SKM-1 treated with dmso at 0.1 percent for 144 hours (cell line): ENCODE measurements around the gene TNFRSF1A.
"Not testable (repeated sequence)": the region's sequence is repeated elsewhere in the genome, so short reads cannot be mapped to it uniquely, and the experiment has no call there.

Source experiments
- DNase-seq: peaks from one replicate; lab custom pipeline; 2025; ENCODE audit not compliant: unreplicated experiment; lab: John Stamatoyannopoulos, UW

TNFRSF1A gene

DNA sequence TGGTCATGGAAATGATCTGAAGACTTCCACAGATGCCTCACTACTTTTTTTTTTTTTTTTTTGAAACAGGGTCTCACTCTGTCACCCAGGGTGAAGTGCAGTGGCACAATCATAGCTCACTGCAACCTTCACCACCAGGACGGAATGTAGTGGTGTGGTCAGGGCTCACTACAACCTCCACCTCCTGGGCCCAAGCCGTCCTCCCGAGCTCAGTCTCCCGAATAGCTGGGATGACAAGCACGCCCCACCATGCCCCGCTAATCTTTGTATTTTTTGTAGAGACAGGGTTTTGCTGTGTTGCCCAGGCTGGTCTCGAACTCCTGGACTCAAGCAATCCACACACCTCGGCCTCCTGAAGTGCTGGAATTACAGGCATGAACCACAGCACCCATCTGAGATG, 3.3 kb downstream of the TNFRSF1A start:
- not testable (repeated sequence) for DNase-seq

DNA sequence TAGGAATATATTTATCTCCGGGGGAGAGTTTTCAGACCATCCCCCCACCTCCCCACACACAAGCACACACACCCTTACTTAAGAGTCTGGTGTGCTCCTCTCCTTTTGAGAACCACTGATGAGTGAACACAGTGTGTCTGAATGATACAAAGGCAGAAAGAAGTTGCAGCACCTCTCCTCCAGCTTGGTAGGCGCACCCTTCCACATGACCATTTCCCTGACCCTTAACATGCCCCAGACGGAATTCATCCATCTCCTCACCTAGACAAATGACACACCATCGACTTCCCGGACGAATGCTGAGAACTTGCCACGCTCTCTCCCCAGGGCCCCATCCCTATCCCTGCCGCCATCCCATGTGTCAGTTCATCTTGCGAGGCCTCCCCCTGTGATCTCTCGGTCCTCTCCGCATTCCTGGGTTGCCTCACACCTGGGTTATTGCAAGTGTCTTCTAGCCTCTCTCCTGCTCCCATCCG, 3.9 kb downstream of the TNFRSF1A start:
- DNase-seq, result no peak

DNA sequence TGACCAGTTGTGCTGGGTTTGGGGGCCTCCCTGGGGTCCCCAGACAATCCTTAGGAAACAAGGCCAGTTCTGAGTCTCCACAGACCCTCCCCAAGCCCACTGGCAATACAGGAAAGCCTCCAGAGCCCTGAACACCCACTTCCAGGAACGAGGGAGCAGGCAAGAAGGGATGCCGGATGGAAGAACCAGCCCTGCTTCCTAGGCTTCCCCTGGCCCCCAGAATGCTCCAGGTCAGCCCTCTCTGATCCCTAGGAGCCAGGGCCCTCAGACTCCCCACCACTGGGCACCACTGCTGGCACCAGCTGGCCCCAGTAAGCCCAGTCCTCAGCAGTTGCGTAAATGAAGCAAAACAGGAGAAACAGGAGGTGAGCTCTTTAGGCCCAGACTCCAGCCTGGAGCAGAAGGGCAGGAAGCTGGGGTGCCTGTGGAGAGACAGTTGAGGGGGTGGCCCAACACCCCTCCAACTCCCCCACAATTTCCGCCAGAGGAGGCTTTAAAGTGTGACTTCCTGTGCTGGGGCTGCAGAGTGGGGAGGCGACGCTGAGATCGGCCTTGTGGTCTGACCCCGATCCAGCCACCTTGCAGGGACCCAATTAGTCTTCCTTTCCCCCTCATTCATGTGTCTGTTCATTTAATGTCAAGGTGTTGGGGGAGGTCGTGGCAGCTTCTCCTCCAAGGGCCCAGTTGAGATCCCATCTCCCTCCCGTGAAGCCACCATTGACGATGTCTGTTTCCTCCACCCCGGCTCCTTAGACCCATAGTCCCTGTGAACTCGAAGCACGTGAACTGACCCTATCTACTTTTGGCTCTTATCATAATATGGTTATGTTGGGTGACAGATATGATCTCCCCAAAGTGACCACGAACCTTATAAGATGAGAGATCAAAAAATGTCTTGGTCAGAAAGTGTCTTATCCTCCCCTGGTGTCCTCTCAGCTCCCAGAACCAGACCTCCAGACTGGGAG, 4.7 kb downstream of the TNFRSF1A start:
- DNase-seq, result peak; percentile 16

DNA sequence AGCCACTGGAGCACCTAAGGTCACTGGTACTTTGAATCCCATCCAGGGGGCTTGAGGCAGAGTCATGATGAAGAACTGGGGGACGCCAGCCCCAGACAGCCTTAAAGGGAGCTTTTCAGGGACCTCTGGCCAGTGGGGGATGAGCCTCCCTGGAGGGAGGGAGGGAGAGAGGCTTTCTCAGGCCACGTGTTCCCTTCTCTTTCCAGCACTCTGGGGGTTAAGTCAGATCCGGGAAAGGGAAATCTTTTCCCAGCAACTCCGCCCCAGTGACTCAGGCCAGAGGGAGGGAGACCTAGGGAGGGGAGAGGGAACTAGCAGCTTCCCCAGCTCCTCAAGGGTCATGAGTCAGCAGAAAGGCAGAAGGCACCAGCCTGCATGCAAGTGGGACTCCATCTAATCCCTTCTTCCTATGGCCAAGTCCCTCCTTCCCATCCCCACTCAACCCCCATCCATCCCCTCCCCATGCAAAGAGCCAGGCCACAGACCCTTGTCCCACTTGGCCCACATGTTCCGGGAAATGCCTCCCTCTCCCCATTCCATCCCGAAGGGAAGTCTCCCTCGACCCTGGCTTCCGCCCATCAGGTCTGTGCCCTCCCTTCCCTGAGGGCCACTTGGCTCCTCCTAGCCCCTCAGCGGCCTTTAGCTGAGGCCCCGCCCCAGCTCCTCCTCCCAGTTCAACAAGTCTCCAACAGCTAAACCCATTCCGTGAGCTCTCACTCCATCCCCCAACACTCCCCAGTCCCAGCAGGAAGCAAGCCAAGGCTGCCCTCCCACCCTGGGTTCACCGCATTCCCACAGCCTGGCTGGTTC, 5.6 kb downstream of the TNFRSF1A start:
- DNase-seq, result peak; percentile 67

DNA sequence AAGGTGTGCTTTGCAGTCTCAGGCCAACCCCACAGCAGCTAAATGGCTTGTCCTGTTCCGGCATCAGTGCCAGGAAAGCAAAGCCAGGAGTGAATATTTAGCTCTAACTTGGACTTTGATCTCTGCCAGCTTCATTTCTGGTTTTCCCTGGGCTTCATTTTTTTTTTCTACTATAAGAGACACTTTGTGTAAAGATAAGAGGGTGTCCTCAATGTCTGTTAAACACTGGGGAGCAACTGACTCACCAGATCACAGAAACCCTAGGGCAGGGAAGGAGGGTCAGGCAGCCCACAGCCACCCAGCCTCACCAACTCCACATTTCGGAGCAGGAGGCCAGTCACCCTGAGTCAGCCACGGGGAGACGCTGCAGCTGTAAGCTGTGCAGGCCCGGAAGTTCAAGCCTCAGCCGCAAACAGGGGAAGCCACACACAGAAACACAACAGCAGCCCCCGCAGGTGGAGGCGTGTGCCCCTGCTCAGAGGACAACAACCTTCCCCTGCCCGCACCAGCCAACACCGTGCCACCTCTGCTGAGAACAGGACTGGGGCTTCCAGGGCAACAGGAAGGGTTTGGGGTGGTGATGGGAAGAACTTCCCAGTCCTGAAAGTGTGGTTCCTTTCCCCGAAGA, 6.3 kb downstream of the TNFRSF1A start:
- DNase-seq, result no peak

DNA sequence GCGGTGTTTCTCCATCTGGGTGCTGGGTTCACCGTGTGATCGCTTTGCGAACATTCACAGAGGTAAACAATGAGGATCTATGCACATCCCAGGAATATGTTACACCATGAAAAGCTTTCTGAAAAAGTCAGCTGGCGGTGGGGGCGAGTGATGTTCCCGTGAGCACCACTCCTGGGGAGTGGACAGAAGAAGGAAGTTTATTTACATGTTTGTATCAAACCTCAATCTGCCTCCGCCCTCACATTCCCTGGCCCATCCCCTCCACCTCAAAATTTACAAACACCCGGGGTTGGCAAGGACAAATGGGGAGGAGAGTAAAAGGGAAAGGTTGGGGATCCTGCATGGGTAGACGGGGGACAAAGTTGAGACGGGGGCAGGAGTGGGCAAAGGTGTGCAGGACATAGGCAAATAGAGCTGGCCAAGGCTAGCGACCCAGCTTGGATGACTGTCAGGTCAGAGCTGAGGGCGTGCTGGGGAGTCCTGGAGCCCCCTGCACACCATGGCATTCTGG, 6.9 kb downstream of the TNFRSF1A start:
- no peak for DNase-seq

DNA sequence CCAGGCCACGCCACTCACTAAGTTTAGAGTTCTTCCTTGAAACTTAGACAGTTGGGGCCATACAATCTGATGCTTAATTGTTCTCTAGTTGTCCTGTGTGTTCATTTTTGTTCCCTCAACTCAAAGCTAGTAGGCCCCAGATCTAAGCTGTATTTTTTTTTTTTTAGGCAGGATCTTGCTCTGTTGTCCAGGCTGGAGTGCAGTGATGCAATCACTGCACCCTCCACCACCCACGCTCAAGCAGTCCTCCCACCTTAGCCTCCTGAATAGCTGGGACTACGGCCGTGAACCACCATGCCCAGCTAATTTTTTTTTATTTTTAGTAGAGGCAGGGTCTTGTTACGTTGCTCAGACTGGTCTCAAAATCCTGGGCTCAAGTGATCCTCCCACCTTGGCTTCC, 7.5 kb downstream of the TNFRSF1A start:
- DNase-seq, result no peak

DNA sequence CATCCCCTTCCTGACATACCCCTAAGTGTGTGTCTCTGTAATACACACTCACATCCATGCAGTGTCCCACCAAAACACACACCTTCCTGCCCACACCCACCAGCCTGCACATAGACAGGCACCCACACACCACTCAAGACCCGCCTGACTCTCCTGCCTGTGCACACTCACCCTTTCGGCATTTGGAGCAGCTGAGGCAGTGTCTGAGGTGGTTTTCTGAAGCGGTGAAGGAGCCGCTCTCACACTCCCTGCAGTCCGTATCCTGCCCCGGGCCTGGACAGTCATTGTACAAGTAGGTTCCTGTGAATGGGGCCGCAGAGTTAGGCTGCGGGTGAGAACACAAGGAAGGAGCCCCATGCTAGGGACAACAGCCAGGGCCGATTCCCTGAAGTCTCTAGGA, 8.3 kb downstream of the TNFRSF1A start:
- DNase-seq, result no peak

DNA sequence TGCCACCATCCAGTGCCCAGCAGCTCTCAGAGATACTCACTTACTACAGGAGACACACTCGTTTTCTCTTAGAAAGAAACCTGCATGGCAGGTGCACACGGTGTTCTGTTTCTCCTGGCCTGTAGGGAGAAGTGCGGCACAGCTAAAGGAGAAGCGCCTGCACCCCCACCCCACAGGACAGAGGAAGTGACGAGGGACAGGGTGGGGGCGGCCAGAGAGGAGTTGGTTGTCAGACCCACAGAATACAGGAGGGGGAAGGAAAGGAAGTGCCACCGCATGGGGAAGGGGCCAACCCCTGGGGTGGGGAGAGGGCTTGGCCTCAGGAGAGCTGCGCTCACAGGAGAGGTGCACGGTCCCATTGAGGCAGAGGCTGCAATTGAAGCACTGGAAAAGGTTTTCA, 8.8 kb downstream of the TNFRSF1A start:
- no peak for DNase-seq

DNA sequence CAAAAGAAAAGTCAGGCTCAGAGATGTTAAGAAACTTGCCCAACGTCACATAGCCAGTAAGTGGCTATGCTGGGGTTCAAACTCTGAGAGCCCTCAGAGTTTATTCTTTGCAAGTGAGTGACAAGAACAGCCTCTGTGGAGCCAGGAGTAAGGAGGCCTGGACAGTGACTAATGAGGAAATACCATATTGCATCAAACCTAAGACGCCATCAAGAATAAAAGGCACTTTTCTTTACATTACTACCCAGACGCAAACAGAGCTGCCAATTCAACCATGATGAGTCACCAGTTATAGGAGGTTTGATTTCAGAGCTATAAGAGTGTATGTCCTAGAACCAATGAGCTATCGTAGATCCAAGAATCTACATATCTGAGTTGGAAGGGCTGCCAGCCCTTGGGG, 9.4 kb downstream of the TNFRSF1A start:
- no peak for DNase-seq

DNA sequence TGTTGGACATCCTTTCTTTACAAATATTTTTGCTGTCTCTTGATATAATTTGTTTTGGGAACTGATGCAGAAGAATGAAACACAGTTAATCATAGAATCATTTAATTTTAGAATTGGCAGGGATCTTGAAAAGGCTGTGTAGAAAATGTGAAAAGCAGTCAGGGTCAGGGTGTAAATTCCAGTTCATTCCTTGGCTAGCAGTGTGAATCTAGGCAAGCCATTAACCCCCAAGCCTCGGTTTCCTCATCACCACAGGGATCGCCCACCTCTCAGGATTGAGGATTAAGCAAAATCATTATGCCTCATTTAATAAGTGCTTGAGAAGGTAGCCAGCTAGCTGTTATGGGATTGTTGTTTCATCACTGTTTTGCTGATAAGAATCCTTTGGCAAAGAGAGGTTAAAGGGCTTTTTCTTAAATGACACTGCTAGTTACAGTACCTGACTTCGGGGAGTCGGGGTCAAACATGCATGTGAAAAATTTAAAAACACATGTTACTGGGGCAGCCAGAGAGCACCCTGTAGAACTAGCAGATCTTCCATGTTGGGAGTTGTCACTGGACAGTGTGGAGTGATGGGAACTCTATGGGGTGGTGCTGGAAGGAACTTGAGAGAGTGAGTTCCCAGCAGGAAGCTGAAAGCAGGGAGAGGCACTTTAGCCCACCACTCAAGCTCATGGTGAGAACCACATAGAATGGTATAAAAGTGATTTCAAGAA, 10.7 kb downstream of the TNFRSF1A start:
- no peak for DNase-seq

DNA sequence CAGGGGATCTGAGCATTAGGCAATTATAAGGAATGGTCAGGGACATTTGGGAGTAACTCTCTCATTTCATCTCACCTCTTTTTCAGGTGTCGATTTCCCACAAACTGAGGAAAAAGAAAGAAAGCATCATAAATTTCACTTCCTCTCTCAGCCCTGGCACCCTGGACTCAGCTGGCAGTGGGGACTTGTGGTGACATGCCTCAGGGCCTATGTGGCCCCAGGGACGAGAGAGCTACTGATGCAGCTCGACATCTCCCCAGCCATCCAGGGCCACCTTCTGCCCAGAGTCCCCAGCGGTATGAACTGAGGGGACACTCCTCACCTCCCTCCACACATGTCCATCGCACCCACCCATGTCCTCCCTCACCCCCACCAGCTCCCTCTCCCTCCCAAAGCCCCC, 11.7 kb downstream of the TNFRSF1A start:
- DNase-seq, result no peak

DNA sequence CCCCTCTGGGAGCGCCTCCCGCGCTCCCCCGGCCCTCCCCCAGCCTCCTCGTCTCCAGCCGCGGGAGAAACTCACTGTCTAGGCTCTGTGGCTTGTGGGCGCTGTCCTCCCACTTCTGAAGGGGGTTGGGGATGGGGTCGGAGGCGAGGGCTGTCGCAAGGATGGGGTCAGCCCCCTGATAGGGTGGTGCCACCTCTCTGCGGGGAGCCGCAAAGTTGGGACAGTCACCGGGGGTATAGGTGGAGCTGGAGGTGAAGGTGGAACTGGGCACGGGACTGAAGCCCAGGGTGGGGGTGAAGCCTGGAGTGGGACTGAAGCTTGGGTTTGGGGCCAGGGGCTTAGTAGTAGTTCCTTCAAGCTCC, 12.2 kb downstream of the TNFRSF1A start:
- DNase-seq, result no peak

DNA sequence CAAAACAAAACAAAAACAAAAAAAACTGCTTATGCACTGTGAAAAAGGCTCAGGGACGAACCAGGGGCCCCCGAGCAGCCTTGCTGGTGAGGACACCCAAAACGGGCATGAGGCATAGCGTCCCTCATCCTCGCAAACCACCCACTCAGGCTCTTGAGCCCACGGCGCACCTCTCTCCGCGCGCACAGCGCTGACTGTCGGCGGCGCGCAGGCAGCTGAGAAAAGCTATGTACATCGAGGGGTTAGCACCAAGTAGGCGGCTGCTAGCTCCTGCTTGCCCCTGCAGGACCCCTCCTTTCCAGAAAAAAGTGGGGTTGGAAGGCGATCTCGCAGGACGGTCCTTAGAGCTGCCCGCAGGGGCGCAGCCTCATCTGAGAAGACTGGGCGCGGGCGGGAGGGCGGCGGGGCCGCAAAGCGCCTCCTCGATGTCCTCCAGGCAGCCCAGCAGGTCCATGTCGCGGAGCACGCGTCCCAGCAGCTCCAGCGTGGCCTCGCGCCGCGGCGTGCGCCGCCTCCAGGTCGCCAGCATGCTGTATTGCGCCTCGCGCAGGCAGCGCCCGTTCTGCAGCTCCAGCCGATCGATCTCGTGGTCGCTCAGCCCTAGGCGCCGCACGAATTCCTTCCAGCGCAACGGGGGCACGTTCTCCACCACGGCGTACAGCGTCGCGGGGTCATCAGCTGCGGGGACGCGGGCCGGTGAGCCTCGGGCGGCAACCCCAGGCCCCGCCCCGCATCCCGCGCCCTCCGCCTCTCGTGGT, 12.8 kb downstream of the TNFRSF1A start:
- DNase-seq, result no peak

DNA sequence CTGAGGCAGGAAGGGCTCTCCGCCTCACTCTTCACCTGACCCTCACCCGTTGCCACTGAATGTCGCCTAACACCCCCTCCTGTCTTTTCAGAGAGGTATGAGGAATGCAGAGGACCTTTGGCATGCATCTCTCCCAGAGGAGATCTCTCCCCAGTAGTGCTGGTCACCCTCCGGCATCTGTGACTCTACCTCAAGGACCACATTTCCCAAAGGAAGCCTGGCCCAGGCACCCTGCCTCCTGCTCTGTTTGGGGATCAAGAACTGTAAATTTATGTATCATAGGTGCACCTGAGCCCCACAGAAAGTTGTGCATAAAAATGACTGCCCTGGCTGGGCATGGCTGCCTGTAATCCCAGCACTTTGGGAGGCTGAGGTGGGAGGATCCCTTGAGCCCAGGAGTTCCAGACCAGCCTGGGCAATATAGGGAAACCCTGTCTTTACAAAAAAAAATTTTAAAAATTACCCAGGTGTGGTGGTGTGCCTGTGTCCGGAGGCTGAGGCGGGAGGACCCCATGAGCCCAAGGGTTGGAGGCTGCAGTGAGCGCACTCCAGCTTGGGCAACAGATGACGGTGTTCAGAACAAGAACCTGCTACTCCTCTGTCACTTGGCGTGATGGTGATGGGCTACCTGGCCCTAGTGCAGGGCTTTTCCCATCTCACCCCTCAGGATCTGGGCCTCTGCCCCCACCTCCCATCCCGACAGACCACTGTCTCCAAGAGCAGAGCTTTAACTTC, 13.7 kb downstream of the TNFRSF1A start:
- no peak for DNase-seq

DNA sequence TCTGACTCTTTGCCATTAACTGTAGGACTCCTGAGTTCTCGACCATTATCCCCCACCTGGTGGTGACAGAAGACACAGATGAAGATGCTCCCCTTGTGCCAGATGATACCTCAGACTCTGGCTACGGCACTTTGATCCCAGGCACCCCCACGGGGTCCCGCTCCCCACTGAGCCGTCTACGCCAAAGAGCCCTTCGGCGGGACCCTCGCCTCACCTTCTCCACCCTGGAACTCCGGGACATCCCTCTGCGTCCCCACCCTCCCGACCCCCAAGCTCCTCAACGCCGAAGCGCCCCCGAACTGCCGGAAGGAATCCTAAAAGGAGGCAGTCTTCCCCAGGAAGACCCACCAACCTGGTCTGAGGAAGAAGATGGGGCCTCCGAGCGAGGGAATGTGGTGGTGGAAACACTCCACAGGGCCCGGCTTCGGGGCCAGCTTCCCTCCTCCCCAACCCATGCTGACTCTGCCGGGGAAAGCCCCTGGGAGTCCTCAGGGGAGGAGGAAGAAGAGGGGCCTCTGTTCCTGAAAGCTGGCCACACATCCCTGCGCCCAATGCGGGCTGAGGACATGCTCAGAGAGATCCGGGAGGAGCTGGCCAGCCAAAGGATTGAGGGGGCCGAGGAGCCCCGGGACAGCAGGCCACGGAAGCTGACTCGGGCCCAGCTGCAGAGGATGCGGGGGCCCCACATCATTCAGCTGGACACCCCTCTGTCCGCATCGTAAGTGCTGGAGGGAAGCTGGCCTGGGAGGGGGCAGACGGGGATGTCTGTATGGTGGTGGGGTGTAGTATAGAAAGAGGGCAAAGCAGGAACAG, 14.4 kb downstream of the TNFRSF1A start:
- DNase-seq, result no peak

DNA sequence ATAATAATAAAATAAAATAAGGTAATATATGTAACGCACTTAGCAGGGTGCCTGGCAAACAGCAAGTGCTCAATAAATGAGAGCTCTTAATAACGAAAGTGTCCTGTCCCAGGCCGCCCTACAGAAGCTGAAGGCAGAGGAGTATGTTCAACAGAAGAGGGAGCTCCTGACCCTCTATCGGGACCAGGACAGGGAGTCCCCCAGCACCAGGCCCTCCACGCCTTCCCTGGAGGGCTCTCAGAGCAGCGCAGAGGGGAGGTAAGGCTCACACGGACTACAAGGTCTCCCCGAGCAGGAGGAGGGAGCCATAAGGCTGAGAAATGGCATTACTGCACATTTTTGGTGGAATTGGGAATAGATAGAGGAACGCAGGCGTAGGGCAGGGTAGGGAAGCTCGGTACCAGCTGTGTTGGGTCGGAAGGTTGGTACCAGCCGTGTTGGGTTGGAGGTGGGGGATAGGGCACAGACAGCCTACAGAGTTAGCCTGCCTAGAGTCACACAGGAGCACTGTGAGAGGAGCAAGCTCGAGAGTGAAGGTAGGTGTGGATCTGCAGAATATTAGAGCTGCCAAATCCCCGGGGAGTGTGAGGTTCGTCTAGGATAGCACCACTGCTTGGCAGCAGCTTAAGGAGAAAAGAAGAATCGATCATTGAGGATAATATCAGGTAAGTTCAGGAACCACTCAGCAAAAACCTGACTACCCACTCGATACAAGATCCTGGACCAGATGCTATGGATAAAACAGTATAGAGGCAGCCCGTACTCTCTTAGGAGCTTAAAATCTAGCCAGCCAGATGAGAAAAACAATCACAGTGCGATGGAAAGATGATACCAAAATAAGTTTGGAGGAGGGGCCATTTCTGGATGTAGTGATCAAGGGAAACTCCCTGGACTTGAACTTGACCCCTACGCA, 15.3 kb downstream of the TNFRSF1A start:
- no peak for DNase-seq
